Measurements from ENCODE around the gene DNAL1. TPM values are rescaled to one million over a fixed set of nuclear protein-coding genes. Genes with fewer than 3 reads are reported as not detected.
A peak's percentile ranks its signal among the peaks of the same experiment; 100 is the strongest.
"Not testable (repeated sequence)": the region's sequence is repeated elsewhere in the genome, so short reads cannot be mapped to it uniquely, and the experiment has no call there.

The DNAL1 gene
- total RNA-seq, 8 experiments from 2014 or later = 9.7 to 32.1 (median 12.2) TPM

DNA sequence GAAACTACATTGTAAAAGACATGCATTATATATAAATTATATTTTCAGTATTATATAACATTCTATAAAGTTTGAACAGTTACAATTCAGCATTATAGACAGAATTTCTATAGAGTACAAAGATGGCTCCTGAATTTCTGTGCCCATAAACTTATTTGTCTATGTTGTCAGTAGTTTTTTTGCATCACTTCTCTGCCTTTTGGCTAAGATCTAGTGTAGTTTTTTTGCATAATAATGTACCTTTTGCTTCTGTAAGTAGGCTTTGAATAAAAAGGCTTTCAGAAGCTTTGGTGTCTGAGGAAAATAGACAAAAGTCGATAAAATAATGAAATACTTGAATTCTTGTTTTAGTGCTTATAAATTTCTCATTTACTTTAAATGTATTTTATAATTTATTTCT is 11.1 kb downstream of the DNAL1 start:
- no peak for ATAC-seq (replicated peaks in 6 of 8)
- Histone ChIP-seq H3K27ac (no peak overlapping the region), H3K4me3 (no peak overlapping the region), H3K4me1 (replicated peaks in 1 of 2) (peaks cover 0 to 2% of the 10 kb centered on the region in 2 donors)
- in situ Hi-C loops (cut with MboI; ENCODE audit: low pct_unique_long_range_greater_than_20kb in 2 of 9, low sequenced_read_pairs in 9 of 9, unreplicated experiment in 9 of 9) = no loop called here
- 64 to 100% (median 88%) methylated on average over 1 of the region's 1 CpG for WGBS, 10 experiments

- H3K4me3 ChIP-seq; H3K4me1 ChIP-seq (replicated peaks in 1 of 2); ATAC-seq (replicated peaks in 6 of 8); H3K27ac ChIP-seq; in situ Hi-C loops (cut with MboI; ENCODE audit: low pct_unique_long_range_greater_than_20kb in 2 of 9, low sequenced_read_pairs in 9 of 9, unreplicated experiment in 9 of 9): not testable (repeated sequence)
- WGBS, 10 experiments = 95 to 100% (median 98%) methylated on average over 1 to 10 of the region's 11 CpGs; no CpG with 5 or more reads in 2 of the 10 experiments
Measured at GRCh38 chr14:73659202-73659601, 14.4 kb downstream of the DNAL1 start.

GRCh38 chr14:73660511-73660910 is 15.7 kb downstream of the DNAL1 start:
- WGBS, 10 experiments = 70 to 100% (median 96%) methylated on average over 1 to 2 of the region's 2 CpGs; no CpG with 5 or more reads in 2 of the 10 experiments
- Histone ChIP-seq H3K4me3 (no peak overlapping the region), H3K27ac (no peak overlapping the region), H3K4me1 (replicated peaks in 1 of 2) (peaks cover 0 to 2% of the 10 kb centered on the region in 2 donors)
- in situ Hi-C loops (cut with MboI; ENCODE audit: low pct_unique_long_range_greater_than_20kb in 2 of 9, low sequenced_read_pairs in 9 of 9, unreplicated experiment in 9 of 9) = no loop called here
- ATAC-seq (replicated peaks in 6 of 8) = no peak

GRCh38 chr14:73661872-73662271 is 17.1 kb downstream of the DNAL1 start:
- H3K27ac ChIP-seq = no peak overlapping the region
- WGBS, 10 experiments = 33 to 100% (median 88%) methylated on average over 2 of the region's 2 CpGs
- in situ Hi-C loops (cut with MboI; ENCODE audit: low pct_unique_long_range_greater_than_20kb in 2 of 9, low sequenced_read_pairs in 9 of 9, unreplicated experiment in 9 of 9) = no loop called here
- no peak for ATAC-seq (replicated peaks in 6 of 8)
- H3K4me3 ChIP-seq = no peak overlapping the region
- H3K4me1 ChIP-seq (replicated peaks in 1 of 2) = no peaks in the 10 kb centered on the region

GRCh38 chr14:73662487-73662943 is 17.7 kb downstream of the DNAL1 start:
- no peak overlapping the region for H3K27ac ChIP-seq
- in situ Hi-C loops (cut with MboI; ENCODE audit: low pct_unique_long_range_greater_than_20kb in 2 of 9, low sequenced_read_pairs in 9 of 9, unreplicated experiment in 9 of 9) = no loop called here
- WGBS, 10 experiments = 11 to 100% (median 75%) methylated on average over 1 of the region's 1 CpG; no CpG with 5 or more reads in 4 of the 10 experiments
- no peak overlapping the region for H3K4me3 ChIP-seq
- ATAC-seq (replicated peaks in 6 of 8) = peak in 3 of 8 experiments; percentile 98 to 100 (median 99)
- no peaks in the 10 kb centered on the region for H3K4me1 ChIP-seq (replicated peaks in 1 of 2)

DNA sequence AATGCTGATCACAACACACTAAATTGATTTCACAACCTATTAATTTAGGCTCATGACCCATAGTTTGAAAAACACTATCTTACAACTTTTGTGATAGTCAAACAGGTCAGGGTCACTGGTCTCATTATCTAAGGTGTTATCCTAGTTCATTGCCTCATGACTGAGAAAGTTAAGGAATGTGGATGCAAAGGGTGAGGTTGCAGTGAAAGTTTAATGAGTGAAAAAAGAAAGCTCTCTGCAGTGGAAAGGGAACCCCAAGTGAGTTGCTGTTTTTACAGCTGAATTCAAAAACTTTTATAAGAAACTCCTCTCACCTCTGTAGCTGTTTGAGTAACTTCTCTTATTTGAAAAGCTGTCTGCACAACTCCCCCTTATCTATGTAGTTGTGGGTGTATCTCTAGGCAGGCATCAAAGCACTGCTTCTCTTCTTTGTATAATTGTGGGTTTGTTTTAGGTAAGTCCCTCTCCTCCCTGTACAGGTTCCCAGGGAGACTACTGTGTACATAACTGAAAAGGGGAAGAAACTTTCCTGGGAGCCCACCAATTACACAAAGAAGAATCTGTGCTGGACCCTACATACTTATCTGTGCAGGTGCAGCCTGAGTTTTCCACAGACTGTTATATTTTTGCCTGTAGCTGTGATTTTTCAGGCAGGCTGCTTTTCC is 18.9 kb downstream of the DNAL1 start:
- Histone ChIP-seq H3K27ac (no peak overlapping the region), H3K4me3 (no peak overlapping the region), H3K4me1 (replicated peaks in 1 of 2) (no peaks in the 10 kb centered on the region)
- in situ Hi-C loops (cut with MboI; ENCODE audit: low pct_unique_long_range_greater_than_20kb in 2 of 9, low sequenced_read_pairs in 9 of 9, unreplicated experiment in 9 of 9) = no loop called here
- peak in 1 of 8 experiments; percentile 49 for ATAC-seq (replicated peaks in 6 of 8)

- Histone ChIP-seq H3K27ac (no peak overlapping the region), H3K4me1 (replicated peaks in 1 of 2) (no peaks in the 10 kb centered on the region), H3K4me3 (no peak overlapping the region)
- ATAC-seq (replicated peaks in 6 of 8) = no peak
- WGBS, 10 experiments = 50 to 100% (median 88%) methylated on average over 1 to 2 of the region's 2 CpGs; no CpG with 5 or more reads in 3 of the 10 experiments
- in situ Hi-C loops (cut with MboI; ENCODE audit: low pct_unique_long_range_greater_than_20kb in 2 of 9, low sequenced_read_pairs in 9 of 9, unreplicated experiment in 9 of 9) = no loop called here
Measured at GRCh38 chr14:73665130-73665529, 20.3 kb downstream of the DNAL1 start.

- no peak overlapping the region for H3K27ac ChIP-seq
- no peak overlapping the region for H3K4me3 ChIP-seq
- no peak for ATAC-seq (replicated peaks in 6 of 8)
- WGBS, 10 experiments = 73 to 100% (median 91%) methylated on average over 2 to 5 of the region's 5 CpGs
- no peaks in the 10 kb centered on the region for H3K4me1 ChIP-seq (replicated peaks in 1 of 2)
- in situ Hi-C loops (cut with MboI; ENCODE audit: low pct_unique_long_range_greater_than_20kb in 2 of 9, low sequenced_read_pairs in 9 of 9, unreplicated experiment in 9 of 9) = no loop called here
Measured at GRCh38 chr14:73666583-73666982, 21.8 kb downstream of the DNAL1 start.

GRCh38 chr14:73667854-73668253 is 23.1 kb downstream of the DNAL1 start:
- Histone ChIP-seq H3K4me3 (no peak overlapping the region), H3K4me1 (replicated peaks in 1 of 2) (no peaks in the 10 kb centered on the region), H3K27ac (no peak overlapping the region)
- peak in 2 of 8 experiments; percentile 69 to 90 for ATAC-seq (replicated peaks in 6 of 8)
- in situ Hi-C loops (cut with MboI; ENCODE audit: low pct_unique_long_range_greater_than_20kb in 2 of 9, low sequenced_read_pairs in 9 of 9, unreplicated experiment in 9 of 9) = no loop called here
- 38 to 100% (median 87%) methylated on average over 1 to 3 of the region's 3 CpGs for WGBS, 10 experiments

DNA sequence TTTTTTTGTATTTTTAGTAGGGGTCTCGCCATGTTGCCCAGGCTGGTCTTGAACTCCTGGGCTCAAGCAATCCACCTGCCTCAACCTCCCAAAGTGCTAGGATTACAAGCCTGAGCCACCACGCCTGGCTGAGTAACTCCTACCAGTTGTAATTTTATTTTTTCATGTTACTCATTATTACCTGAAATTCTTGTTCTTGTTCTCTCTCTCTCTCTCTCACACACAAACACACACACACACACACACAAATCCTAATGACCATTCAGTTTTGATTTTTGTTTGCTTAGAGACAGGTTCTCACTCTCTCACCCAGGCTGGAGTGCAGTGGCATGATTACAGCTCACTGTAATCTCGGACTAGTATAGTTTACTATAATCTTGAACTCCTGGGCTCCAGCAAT is 30.2 kb downstream of the DNAL1 start:
- ATAC-seq (replicated peaks in 6 of 8) = no peak
- in situ Hi-C loops (cut with MboI; ENCODE audit: low pct_unique_long_range_greater_than_20kb in 2 of 9, low sequenced_read_pairs in 9 of 9, unreplicated experiment in 9 of 9) = no loop called here
- Histone ChIP-seq H3K4me3 (no peak overlapping the region), H3K4me1 (replicated peaks in 1 of 2) (no peaks in the 10 kb centered on the region), H3K27ac (no peak overlapping the region)
- WGBS, 10 experiments = 94 to 100% (median 100%) methylated on average over 1 to 3 of the region's 3 CpGs; no CpG with 5 or more reads in 1 of the 10 experiments

- Histone ChIP-seq H3K4me3 (no peak overlapping the region), H3K4me1 (replicated peaks in 1 of 2) (no peaks in the 10 kb centered on the region), H3K27ac (no peak overlapping the region)
- ATAC-seq (replicated peaks in 6 of 8) = peak in 3 of 8 experiments; percentile 51 to 98 (median 62)
- in situ Hi-C loops (cut with MboI; ENCODE audit: low pct_unique_long_range_greater_than_20kb in 2 of 9, low sequenced_read_pairs in 9 of 9, unreplicated experiment in 9 of 9) = no loop called here
- 53 to 100% (median 96%) methylated on average over 2 to 4 of the region's 4 CpGs; no CpG with 5 or more reads in 2 of the 10 experiments for WGBS, 10 experiments
Measured at GRCh38 chr14:73678698-73679097, 33.9 kb downstream of the DNAL1 start.

GRCh38 chr14:73680821-73681220 is 36.0 kb downstream of the DNAL1 start:
- WGBS, 10 experiments = 83 to 100% (median 93%) methylated on average over 1 to 5 of the region's 5 CpGs
- in situ Hi-C loops (cut with MboI; ENCODE audit: low pct_unique_long_range_greater_than_20kb in 2 of 9, low sequenced_read_pairs in 9 of 9, unreplicated experiment in 9 of 9) = no loop called here
- no peak overlapping the region for H3K27ac ChIP-seq
- H3K4me1 ChIP-seq (replicated peaks in 1 of 2) = no peaks in the 10 kb centered on the region
- ATAC-seq (replicated peaks in 6 of 8) = no peak
- H3K4me3 ChIP-seq = no peak overlapping the region

GRCh38 chr14:73684627-73685026 is 39.8 kb downstream of the DNAL1 start:
- H3K4me3 ChIP-seq = no peak overlapping the region
- in situ Hi-C loops (cut with MboI; ENCODE audit: low pct_unique_long_range_greater_than_20kb in 2 of 9, low sequenced_read_pairs in 9 of 9, unreplicated experiment in 9 of 9) = no loop called here
- ATAC-seq (replicated peaks in 6 of 8) = no peak
- no peaks in the 10 kb centered on the region for H3K4me1 ChIP-seq (replicated peaks in 1 of 2)
- 65 to 100% (median 92%) methylated on average over 1 to 5 of the region's 5 CpGs; no CpG with 5 or more reads in 3 of the 10 experiments for WGBS, 10 experiments
- no peak overlapping the region for H3K27ac ChIP-seq

- no peak for ATAC-seq (replicated peaks in 6 of 8)
- Histone ChIP-seq H3K4me3 (no peak overlapping the region), H3K27ac (no peak overlapping the region), H3K4me1 (replicated peaks in 1 of 2) (no peaks in the 10 kb centered on the region)
- in situ Hi-C loops (cut with MboI; ENCODE audit: low pct_unique_long_range_greater_than_20kb in 2 of 9, low sequenced_read_pairs in 9 of 9, unreplicated experiment in 9 of 9) = no loop called here
- 81 to 98% (median 96%) methylated on average over 4 to 9 of the region's 9 CpGs; no CpG with 5 or more reads in 1 of the 10 experiments for WGBS, 10 experiments
Measured at GRCh38 chr14:73685328-73685727, 40.5 kb downstream of the DNAL1 start.

Measured in motor neuron (in vitro differentiated cells).